GM12801 (cell line): Measurements from ENCODE around the gene NPAS2.

Experiments used
- TF ChIP-seq, protein P1 (sequence below): IDR thresholded peaks from one replicate; pipeline ENCODE4 v1.5.1; 2011; ENCODE audit warnings: control low read depth; ENCODE audit not compliant: insufficient read length; ENCODE audit errors: extremely low read depth

The NPAS2 gene

DNA sequence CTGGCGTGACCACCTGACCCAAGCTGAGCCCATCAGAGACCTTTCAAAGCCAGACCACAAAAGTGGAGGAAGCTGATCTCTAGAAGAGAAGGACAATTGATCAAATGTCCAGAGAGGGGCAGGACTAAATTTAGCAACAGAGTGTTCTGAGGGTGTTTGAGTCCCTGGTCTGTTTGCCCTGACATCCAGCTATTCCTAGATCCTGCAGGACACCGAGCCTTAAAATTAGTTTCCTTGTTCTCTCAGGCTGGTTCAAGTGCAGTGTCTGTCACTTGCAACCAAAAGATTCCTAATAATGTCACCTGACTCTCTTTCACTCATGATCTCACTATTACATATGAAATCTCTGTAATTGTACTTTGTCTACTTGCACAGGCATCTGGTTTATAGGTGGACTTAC is 33.0 kb upstream of the NPAS2 start:
- TF ChIP-seq, protein P1, sequence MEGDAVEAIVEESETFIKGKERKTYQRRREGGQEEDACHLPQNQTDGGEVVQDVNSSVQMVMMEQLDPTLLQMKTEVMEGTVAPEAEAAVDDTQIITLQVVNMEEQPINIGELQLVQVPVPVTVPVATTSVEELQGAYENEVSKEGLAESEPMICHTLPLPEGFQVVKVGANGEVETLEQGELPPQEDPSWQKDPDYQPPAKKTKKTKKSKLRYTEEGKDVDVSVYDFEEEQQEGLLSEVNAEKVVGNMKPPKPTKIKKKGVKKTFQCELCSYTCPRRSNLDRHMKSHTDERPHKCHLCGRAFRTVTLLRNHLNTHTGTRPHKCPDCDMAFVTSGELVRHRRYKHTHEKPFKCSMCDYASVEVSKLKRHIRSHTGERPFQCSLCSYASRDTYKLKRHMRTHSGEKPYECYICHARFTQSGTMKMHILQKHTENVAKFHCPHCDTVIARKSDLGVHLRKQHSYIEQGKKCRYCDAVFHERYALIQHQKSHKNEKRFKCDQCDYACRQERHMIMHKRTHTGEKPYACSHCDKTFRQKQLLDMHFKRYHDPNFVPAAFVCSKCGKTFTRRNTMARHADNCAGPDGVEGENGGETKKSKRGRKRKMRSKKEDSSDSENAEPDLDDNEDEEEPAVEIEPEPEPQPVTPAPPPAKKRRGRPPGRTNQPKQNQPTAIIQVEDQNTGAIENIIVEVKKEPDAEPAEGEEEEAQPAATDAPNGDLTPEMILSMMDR = no peak

DNA sequence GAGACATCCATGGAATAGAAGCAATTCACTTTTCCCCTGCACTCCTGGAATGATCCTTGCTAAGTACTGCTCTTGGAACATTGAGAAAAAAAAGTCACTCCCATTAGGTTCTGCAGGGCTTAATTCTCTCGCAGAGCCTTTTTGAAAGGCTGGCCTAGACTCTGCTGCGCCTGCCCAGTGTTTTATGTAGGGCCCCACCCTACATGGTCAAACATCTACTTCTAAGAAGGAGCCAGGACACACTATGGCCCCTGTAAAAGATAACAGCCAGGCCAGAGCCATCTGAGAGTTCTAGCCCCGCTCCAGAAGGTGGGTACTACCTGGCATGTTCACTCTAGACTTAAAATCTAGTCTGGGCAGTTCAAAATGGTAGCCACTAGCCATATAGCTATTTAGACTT is 30.6 kb upstream of the NPAS2 start:
- TF ChIP-seq, protein P1 = no peak

DNA sequence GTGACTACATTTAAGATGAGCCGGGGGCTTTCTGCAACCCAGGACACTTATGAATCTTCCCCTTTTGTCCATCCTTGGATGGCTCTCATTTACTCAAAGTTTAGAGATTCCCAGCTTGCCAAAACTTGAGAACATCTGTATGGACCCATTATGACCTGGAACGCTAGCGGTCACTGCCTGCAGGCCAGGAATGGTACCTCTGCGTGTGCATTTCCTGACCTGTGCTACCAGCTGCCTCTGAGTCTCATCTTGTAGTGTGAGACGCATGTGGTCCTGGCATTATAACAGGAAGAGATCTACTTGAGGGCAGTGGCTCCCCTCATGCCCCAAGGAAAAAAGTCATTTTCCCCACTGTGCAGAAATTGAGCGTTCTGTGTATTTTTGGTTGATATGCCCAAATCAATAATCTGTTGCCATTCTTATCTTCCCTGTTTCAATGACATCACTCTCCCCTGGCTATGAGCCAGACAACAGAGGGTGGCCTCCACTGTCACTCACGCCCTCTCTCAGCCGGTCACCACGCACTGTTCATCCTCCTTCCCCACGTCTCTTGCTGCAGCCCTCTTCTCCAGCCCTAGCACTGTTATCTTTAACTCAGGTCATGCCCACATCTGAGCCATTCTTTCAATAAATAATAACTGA is 28.5 kb upstream of the NPAS2 start:
- TF ChIP-seq, protein P1 = no peak

DNA sequence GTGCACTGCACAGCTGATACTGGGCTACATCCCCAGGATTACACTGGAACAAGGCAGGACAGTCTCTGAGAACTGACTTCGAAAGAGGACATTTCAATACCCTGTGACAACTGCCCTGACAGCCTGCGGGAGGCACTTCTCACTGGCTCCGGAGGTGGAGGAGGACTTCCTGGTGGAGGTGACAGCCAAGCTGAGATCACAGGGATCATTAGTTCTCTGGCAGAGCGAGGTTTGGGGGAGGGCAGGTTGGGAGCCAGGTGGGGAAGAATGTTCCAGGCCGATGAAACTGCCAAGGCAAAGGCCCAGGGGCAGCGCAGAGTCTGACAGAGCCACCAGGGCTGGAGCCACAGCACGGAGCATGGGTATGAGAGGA is 28.0 kb upstream of the NPAS2 start:
- TF ChIP-seq, protein P1 = no peak

DNA sequence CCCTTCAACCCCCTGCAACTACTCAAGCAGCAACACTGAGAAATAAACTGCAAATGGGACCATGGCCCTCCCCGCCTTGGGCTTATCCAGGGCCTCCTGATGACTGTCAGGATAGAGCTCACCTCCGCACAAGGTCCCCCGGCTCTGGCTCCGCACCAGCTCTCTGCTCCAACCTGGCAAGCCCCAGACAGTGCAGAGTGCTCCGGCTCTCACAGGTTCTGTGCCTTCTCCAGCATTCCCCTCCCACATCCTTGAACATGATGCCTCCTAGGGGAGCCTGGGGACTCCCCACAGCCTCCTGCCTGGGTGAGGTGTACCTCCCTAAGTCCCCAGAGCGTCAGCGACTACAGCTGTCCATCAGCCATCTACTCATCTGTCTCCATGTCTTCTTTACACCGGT is 26.7 kb upstream of the NPAS2 start:
- TF ChIP-seq, protein P1 = no peak

DNA sequence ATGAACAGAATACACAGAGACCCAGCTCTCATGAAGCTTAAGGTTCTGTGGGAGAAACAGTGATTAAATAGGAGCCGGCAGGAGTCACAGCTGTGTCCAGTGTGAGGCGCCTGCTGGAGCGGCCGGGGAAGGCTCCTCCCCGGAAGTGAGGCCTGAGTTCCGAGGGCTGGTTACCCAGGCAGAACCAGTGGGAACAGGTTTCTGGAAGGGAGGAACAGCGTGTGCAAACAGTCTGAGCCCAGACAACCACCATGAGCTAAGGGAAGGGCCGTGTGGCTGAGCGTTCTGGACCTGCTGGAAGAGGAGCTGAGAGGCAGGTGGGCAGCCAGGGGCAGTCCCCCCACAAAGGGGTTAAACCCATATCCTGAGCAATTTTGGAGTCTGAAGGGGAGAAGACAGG is 26.0 kb upstream of the NPAS2 start:
- TF ChIP-seq, protein P1 = no peak

DNA sequence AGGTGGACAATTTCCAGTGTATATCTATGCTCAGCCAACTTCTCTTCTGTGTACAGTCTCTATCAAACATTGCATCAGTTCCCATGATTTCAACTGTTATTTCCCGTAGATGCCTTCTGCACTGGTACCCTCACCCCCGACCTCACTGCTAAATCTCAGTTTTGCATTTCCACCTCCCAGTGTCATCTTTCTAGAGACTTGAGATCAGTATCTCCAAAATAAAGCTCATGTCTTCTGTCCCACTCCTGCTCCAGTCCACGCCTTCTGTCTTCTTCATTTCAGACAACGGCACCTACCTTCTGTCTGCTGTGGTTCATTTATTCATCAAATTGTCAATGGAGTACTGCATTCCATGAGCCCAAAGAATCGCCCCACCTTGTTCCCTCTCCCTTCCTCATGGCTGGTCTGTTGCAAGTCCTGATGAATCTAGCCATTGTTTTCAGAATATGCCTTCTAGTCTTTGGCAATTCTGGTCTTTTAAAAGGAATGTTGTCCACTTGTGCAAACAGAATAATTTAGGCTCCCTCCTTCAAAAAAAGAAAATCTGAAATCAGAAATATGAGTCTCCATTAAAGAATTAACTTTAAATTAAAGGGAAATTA is 23.3 kb upstream of the NPAS2 start:
- TF ChIP-seq, protein P1 = no peak
